K562 (cell line): Measurements from ENCODE around the gene TCF12.

Experiments used
- CBFB ChIP-seq: sonication (generic); formaldehyde crosslinking; IDR thresholded peaks from 2 replicates; pipeline ENCODE4 v1.4.0; 2020; ENCODE audit warnings: mild to moderate bottlenecking, missing genetic modification reagents
- E2F4 ChIP-seq: sonication (generic); formaldehyde crosslinking; IDR thresholded peaks from 2 replicates; pipeline ENCODE4 v1.8.0; 2022; ENCODE audit warnings: mild to moderate bottlenecking, low read depth, missing genetic modification reagents
- IFI16 ChIP-seq: fragments of 250-450 bp; sonication (Bioruptor Pico); IDR thresholded peaks from 2 replicates; pipeline ENCODE4 v2.1.2; 2022; ENCODE audit warnings: mild to moderate bottlenecking, inconsistent platforms
- MAX ChIP-seq: sonication (generic); formaldehyde crosslinking; IDR thresholded peaks from 2 replicates; pipeline ENCODE4 v1.9.0; 2022; ENCODE audit warnings: mild to moderate bottlenecking, missing genetic modification reagents

- TF ChIP-seq MAX (no peak), E2F4 (CRISPR knock-in tag) (no peak), CBFB (CRISPR knock-in tag) (no peak), IFI16 (CRISPR knock-in tag) (no peak)
Observed at GRCh38 chr15:57283774-57284503, 365.5 kb downstream of the TCF12 start.
